GM23248 (cell line): Measurements from ENCODE around the gene NEUROD2.

Source experiments
- EZH2 ChIP-seq: fragments of 200-600 bp; sonication (generic); IDR thresholded peaks from 2 replicates; pipeline ENCODE4 v1.6.1; 2018; ENCODE audit warnings: antibody characterized with exemption, mild to moderate bottlenecking; ENCODE audit not compliant: insufficient read depth, poor library complexity, severe bottlenecking
- EZH2phosphoT487 ChIP-seq: fragments of 200-600 bp; sonication (generic); IDR thresholded peaks from 2 replicates; pipeline ENCODE4 v1.6.1; 2018; ENCODE audit warnings: antibody characterized with exemption, moderate library complexity, mild to moderate bottlenecking, low read depth; ENCODE audit not compliant: insufficient read depth

GRCh38 chr17:39598047-39598481 lies 9.7 kb downstream of the NEUROD2 start:
- TF ChIP-seq EZH2 (no peak), EZH2phosphoT487 (no peak; the same call in 1 of the 2 replicates)
